Neural crest cell (in vitro differentiated cells): ENCODE data around the gene OR13C9. TPM values are rescaled to one million over a fixed set of nuclear protein-coding genes. Genes with fewer than 3 reads are reported as not detected.

Experiments
- DNase-seq: peaks from one replicate; pipeline ENCODE4 v3.0.0; 2021; ENCODE audit warnings: low read depth, mixed read lengths, low spot score
- H3K27ac Mint-ChIP-seq: one replicate; pipeline ENCODE4 v1.8.0; 2021; ENCODE audit warnings: mild to moderate bottlenecking, mixed read lengths; ENCODE audit not compliant: unreplicated experiment
- H3K27me3 Mint-ChIP-seq: 2 replicates; pipeline ENCODE4 v1.8.0; 2021; ENCODE audit warnings: low read depth, mild to moderate bottlenecking, mixed read lengths
- H3K36me3 Mint-ChIP-seq: 2 replicates; pipeline ENCODE4 v1.8.0; 2021; ENCODE audit warnings: low read depth, mild to moderate bottlenecking, mixed read lengths
- H3K4me1 Mint-ChIP-seq: 2 replicates; pipeline ENCODE4 v1.8.0; 2021; ENCODE audit warnings: mixed read lengths
- H3K4me3 Mint-ChIP-seq: one replicate; pipeline ENCODE4 v1.8.0; 2021; ENCODE audit warnings: mild to moderate bottlenecking, mixed read lengths
- H3K9me3 Mint-ChIP-seq: 2 replicates; pipeline ENCODE4 v1.8.0; 2021; ENCODE audit warnings: mixed read lengths
- total RNA-seq: library from RNA; stranded (reverse); gene quantifications from 2 replicates; pipeline ENCODE4 v1.2.1, GENCODE V29; 2021
- TF ChIP-seq, protein P1 (sequence below): fragments of 200-600 bp; sonication (generic); conservative IDR thresholded peaks from 2 replicates; pipeline ENCODE4 v1.5.0; 2021; ENCODE audit warnings: antibody characterized with exemption, mild to moderate bottlenecking

Gene OR13C9
- total RNA-seq, 1 donor from 2014 or later = not detected

- TF ChIP-seq, protein P1, sequence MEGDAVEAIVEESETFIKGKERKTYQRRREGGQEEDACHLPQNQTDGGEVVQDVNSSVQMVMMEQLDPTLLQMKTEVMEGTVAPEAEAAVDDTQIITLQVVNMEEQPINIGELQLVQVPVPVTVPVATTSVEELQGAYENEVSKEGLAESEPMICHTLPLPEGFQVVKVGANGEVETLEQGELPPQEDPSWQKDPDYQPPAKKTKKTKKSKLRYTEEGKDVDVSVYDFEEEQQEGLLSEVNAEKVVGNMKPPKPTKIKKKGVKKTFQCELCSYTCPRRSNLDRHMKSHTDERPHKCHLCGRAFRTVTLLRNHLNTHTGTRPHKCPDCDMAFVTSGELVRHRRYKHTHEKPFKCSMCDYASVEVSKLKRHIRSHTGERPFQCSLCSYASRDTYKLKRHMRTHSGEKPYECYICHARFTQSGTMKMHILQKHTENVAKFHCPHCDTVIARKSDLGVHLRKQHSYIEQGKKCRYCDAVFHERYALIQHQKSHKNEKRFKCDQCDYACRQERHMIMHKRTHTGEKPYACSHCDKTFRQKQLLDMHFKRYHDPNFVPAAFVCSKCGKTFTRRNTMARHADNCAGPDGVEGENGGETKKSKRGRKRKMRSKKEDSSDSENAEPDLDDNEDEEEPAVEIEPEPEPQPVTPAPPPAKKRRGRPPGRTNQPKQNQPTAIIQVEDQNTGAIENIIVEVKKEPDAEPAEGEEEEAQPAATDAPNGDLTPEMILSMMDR = no peak
- Mint-ChIP-seq H3K27me3 (peaks cover 3% of the 10 kb centered on the region), H3K36me3 (no peaks in the 10 kb centered on the region), H3K4me3 (no peak overlapping the region), H3K4me1 (no peaks in the 10 kb centered on the region), H3K9me3 (peaks cover 6% of the 10 kb centered on the region), H3K27ac (no peak overlapping the region)
- DNase-seq = no peak
These were observed 28.4 kb downstream of the OR13C9 start for GRCh38 chr9:104589626-104590025.

- Mint-ChIP-seq H3K27me3 (no peaks in the 10 kb centered on the region), H3K4me1 (no peaks in the 10 kb centered on the region), H3K36me3 (no peaks in the 10 kb centered on the region)
These were observed 31.4 kb downstream of the OR13C9 start for GRCh38 chr9:104586496-104587180.

GRCh38 chr9:104580562-104580961, 37.4 kb downstream of the OR13C9 start:
- TF ChIP-seq, protein P1 = no peak
- no peak for DNase-seq
- Mint-ChIP-seq H3K36me3 (no peaks in the 10 kb centered on the region), H3K27ac (no peak overlapping the region), H3K4me1 (no peaks in the 10 kb centered on the region), H3K9me3 (no peaks in the 10 kb centered on the region), H3K27me3 (no peaks in the 10 kb centered on the region), H3K4me3 (no peak overlapping the region)

More at GRCh38 chr9:104586496-104587180, 31.4 kb downstream of the OR13C9 start:
- no peaks in the 10 kb centered on the region for H3K9me3 Mint-ChIP-seq
- TF ChIP-seq, protein P1 = no peak
- DNase-seq = no peak
- H3K4me3 Mint-ChIP-seq = no peak overlapping the region
- peak overlapping the region; percentile 19 for H3K27ac Mint-ChIP-seq

- no peaks in the 10 kb centered on the region for H3K27me3 Mint-ChIP-seq
- no peak overlapping the region for H3K27ac Mint-ChIP-seq
- H3K9me3 Mint-ChIP-seq = peaks cover 5% of the 10 kb centered on the region
- peaks cover 4% of the 10 kb centered on the region for H3K36me3 Mint-ChIP-seq
- TF ChIP-seq, protein P1 = no peak
- DNase-seq = no peak
- H3K4me1 Mint-ChIP-seq = no peaks in the 10 kb centered on the region
- no peak overlapping the region for H3K4me3 Mint-ChIP-seq
These were observed 40.7 kb downstream of the OR13C9 start for GRCh38 chr9:104577263-104577662.

DNA sequence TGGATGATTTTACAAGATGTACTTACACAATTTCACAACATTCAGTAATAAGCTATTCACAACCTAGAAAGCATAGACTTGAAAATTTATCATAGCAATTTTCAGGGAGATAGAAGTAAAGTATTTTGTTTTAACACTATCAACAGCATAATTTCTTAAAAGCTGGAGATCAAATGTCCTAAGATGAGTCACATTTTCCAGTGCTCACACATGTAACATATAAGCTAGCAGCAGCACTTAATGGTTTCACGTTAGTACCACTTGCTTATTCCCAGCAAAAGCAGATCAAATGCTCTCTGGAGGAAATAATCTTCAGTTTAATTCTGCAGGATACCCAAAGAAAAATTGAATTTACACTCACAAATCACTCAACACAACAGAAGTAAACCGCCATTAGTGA, 42.5 kb downstream of the OR13C9 start:
- Mint-ChIP-seq H3K27ac (no peak overlapping the region), H3K4me3 (no peak overlapping the region), H3K27me3 (no peaks in the 10 kb centered on the region), H3K36me3 (peaks cover 4% of the 10 kb centered on the region), H3K4me1 (no peaks in the 10 kb centered on the region), H3K9me3 (peaks cover 5% of the 10 kb centered on the region)
- no peak for DNase-seq
- TF ChIP-seq, protein P1 = no peak
